ENCODE results near the gene NXPH3. TPM values are rescaled to one million over a fixed set of nuclear protein-coding genes. Genes with fewer than 3 reads are reported as not detected.

The NXPH3 gene
- total and polyA plus RNA-seq, 10 of the 15 experiments (the other 5 are each of a cell fraction or from before 2014, with no cell fraction given): 0.08 to 0.35 (median 0.12) TPM; not detected in 2

DNA sequence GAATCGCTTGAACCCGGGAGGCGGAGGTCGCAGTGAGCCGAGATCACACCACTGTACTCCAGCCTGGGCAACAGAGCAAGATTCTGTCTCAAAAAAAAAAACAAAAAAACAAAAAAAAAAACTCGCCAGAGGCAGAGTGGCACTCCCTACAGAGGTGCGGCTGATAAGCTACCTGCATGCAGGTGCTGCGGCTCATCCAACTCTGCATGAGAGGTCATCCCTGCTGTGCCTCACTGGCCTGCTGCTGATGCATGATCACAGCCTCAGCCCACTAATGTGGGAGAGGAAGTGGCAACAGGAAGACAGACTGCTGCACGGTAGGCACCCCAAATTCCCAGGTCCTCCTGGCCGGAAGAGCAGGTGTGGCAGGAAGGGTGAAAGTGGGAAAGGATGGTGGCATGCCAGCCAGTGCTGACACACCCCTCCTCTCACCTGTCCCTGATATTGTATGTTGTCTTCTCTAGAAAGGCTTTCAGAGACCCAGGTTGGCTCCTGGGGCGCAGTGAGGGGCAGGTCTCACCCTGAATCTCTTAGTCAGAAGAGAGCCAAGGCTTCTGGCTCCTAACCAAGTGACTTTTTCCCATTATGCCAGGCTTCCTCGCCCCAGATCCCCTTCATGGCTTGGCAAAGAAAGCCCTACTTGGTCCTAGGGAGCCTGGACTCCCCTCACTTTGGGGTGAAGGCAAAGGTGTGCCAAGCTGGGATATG is 11.8 kb downstream of the NXPH3 start:
- Histone ChIP-seq H3K27ac (ENCODE audit: control insufficient read depth, insufficient read depth) (no peak overlapping the region), H3K27me3 (replicated peaks in 1 of 2; ENCODE audit: control insufficient read depth in 2 of 2, insufficient read depth in 2 of 2, low read length in 1 of 2) (no peaks in the 10 kb centered on the region), H3K4me1 (ENCODE audit: control insufficient read depth, insufficient read depth, low read length) (no peaks in the 10 kb centered on the region), H3K79me2 (ENCODE audit: control insufficient read depth, insufficient read depth, low read length) (no peaks in the 10 kb centered on the region), H3K9me3 (replicated peaks; ENCODE audit: control insufficient read depth, insufficient read depth, low read length) (no peaks in the 10 kb centered on the region), H4K20me1 (ENCODE audit: control insufficient read depth, insufficient read depth) (no peaks in the 10 kb centered on the region), H3K36me3 (ENCODE audit: control insufficient read depth in 2 of 2, insufficient read depth in 2 of 2, low read length in 1 of 2) (no peaks in the 10 kb centered on the region), H2AFZ (ENCODE audit: control insufficient read depth, low read depth, low read length) (no peak overlapping the region), H3K4me3 (no peak overlapping the region), H3K9ac (ENCODE audit: control insufficient read depth, insufficient read depth, low read length) (no peak overlapping the region), H3K4me2 (ENCODE audit: control insufficient read depth, insufficient read depth) (no peak overlapping the region)
- 80% methylated on average over 12 of the region's 12 CpGs for WGBS (ENCODE audit: insufficient coverage, insufficient replicate concordance, low lambda C conversion rate, missing lambda C conversion rate)
- ATAC-seq: no peak
- ChIA-PET CTCF (interaction anchor here (1.1 kb wide), 1 partner anchor 32 kb away, joined by 3 read pairs; no protein-coding TSS in a partner anchor), POLR2A (no interaction called here), RAD21 (ENCODE audit: unreplicated experiment) (interaction anchor here (1.5 kb wide), 1 partner anchor 106 kb away, joined by 3 read pairs; no protein-coding TSS in a partner anchor), SMC1A (ENCODE audit: uncharacterized antibody, unreplicated experiment) (no interaction called here)
- no peak for DNase-seq (ENCODE audit: low read depth, low spot score)
- in situ Hi-C loops (cut with MboI): no loop called here
- no peak for FAIRE-seq
- intact Hi-C loops (cut with micrococcal nuclease; ENCODE audit: unreplicated experiment): no loop called here
- BruUV-seq (replicated peaks): no TSS peak
- TF ChIP-seq MYB (IDR thresholded peaks at IDR 0.05; ENCODE audit: borderline replicate concordance, low read depth, low read length): no peak
- TF ChIP-seq, protein P1, sequence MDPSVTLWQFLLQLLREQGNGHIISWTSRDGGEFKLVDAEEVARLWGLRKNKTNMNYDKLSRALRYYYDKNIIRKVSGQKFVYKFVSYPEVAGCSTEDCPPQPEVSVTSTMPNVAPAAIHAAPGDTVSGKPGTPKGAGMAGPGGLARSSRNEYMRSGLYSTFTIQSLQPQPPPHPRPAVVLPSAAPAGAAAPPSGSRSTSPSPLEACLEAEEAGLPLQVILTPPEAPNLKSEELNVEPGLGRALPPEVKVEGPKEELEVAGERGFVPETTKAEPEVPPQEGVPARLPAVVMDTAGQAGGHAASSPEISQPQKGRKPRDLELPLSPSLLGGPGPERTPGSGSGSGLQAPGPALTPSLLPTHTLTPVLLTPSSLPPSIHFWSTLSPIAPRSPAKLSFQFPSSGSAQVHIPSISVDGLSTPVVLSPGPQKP (IDR thresholded peaks at IDR 0.05; ENCODE audit: low read depth, low read length): no peak
- no peak for TF ChIP-seq MTA2 (IDR thresholded peaks at IDR 0.05; ENCODE audit: low read depth)
- TF ChIP-seq BHLHE40 (IDR thresholded peaks at IDR 0.05; ENCODE audit: borderline replicate concordance in 1 of 2, low read depth in 2 of 2, low read length in 1 of 2): no peak
- no peak for TF ChIP-seq GATAD2B (conservative IDR thresholded peaks at IDR 0.05; ENCODE audit: low read depth)
- TF ChIP-seq, protein P2, sequence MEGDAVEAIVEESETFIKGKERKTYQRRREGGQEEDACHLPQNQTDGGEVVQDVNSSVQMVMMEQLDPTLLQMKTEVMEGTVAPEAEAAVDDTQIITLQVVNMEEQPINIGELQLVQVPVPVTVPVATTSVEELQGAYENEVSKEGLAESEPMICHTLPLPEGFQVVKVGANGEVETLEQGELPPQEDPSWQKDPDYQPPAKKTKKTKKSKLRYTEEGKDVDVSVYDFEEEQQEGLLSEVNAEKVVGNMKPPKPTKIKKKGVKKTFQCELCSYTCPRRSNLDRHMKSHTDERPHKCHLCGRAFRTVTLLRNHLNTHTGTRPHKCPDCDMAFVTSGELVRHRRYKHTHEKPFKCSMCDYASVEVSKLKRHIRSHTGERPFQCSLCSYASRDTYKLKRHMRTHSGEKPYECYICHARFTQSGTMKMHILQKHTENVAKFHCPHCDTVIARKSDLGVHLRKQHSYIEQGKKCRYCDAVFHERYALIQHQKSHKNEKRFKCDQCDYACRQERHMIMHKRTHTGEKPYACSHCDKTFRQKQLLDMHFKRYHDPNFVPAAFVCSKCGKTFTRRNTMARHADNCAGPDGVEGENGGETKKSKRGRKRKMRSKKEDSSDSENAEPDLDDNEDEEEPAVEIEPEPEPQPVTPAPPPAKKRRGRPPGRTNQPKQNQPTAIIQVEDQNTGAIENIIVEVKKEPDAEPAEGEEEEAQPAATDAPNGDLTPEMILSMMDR (IDR thresholded peaks at IDR 0.05 in 2 of 3, conservative IDR thresholded peaks at IDR 0.05 in 1 of 3; ENCODE audit: control insufficient read depth in 2 of 3, extremely low read depth in 1 of 3, insufficient read depth in 1 of 3, low read depth in 3 of 3, low read length in 3 of 3): no peak
- no peak for TF ChIP-seq FOXK2 (IDR thresholded peaks at IDR 0.05)
- TF ChIP-seq IKZF2 (IDR thresholded peaks at IDR 0.05): no peak
- no peak for TF ChIP-seq RAD21 (IDR thresholded peaks at IDR 0.05; ENCODE audit: insufficient read depth, low read depth, low read length)
- no peak for TF ChIP-seq CBX5 (IDR thresholded peaks at IDR 0.05; ENCODE audit: low read depth)
- no peak for TF ChIP-seq TCF12 (IDR thresholded peaks at IDR 0.05; ENCODE audit: low read depth, low read length)
- no peak for TF ChIP-seq MXI1 (IDR thresholded peaks at IDR 0.05; ENCODE audit: low read depth, low read length)
- no peak for TF ChIP-seq ATF7 (IDR thresholded peaks at IDR 0.05; ENCODE audit: low read depth)
- TF ChIP-seq, protein P3, sequence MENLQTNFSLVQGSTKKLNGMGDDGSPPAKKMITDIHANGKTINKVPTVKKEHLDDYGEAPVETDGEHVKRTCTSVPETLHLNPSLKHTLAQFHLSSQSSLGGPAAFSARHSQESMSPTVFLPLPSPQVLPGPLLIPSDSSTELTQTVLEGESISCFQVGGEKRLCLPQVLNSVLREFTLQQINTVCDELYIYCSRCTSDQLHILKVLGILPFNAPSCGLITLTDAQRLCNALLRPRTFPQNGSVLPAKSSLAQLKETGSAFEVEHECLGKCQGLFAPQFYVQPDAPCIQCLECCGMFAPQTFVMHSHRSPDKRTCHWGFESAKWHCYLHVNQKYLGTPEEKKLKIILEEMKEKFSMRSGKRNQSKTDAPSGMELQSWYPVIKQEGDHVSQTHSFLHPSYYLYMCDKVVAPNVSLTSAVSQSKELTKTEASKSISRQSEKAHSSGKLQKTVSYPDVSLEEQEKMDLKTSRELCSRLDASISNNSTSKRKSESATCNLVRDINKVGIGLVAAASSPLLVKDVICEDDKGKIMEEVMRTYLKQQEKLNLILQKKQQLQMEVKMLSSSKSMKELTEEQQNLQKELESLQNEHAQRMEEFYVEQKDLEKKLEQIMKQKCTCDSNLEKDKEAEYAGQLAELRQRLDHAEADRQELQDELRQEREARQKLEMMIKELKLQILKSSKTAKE (IDR thresholded peaks at IDR 0.05; ENCODE audit: low read depth, poor library complexity, severe bottlenecking): no peak
- no peak for TF ChIP-seq PML (IDR thresholded peaks at IDR 0.05; ENCODE audit: low read length)
- TF ChIP-seq GABPA (IDR thresholded peaks at IDR 0.05; ENCODE audit: low read depth): no peak
- TF ChIP-seq JUND (IDR thresholded peaks at IDR 0.05; ENCODE audit: low read depth, low read length): no peak

Measured in GM12878 (cell line).